ENCODE data around the gene RHOT2.
A peak's percentile ranks its signal among the peaks of the same experiment; 100 is the strongest.

Gene RHOT2

DNA sequence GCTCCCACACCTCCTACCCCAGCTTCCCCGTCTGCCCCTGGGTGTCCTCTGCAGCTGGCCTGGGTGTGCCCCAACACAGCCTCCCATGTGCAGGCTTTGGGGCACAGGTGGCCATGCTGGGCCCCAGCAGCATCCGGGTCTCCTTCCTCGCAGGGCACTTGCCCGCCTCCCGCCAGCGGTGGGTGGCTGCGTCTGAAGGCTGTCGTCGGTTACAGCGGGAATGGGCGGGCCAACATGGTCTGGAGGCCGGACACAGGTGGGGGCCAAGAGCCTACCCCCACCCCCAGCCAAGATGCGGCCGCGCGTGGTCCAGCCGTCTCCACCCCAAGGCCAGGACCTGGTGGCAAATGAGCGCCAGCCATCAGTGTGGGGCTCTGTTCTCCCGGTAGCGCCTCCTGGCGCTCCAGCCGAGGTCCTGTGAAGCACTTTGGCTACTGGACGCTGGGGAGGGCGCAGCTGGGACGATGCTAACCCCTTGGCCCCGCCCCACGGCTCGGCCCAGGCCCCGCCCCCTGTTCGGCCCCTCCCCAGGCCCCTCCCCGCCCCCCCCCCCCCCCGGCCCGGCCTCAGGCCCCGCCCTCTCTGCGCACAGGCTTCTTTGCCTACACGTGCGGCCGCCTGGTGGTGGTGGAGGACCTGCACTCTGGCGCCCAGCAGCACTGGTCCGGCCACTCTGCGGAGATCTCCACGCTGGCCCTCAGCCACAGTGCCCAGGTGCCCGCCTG is 7.3 kb upstream of the RHOT2 start:
- Histone ChIP-seq H3K27me3 (ENCODE audit: control insufficient read depth, insufficient read depth, low read length) (no peaks in the 10 kb centered on the region), H3K36me3 (ENCODE audit: control insufficient read depth, insufficient read depth, low read length) (peaks cover 6% of the 10 kb centered on the region), H3K4me1 (ENCODE audit: control insufficient read depth, insufficient read depth, low read length) (peaks cover 6% of the 10 kb centered on the region), H3K27ac (ENCODE audit: low read length) (no peak overlapping the region), H3K4me3 (ENCODE audit: low read length) (peak overlapping the region; percentile 4; the same call in 1 of the 2 replicates), H3K9me3 (ENCODE audit: control insufficient read depth, insufficient read depth, low read length) (no peaks in the 10 kb centered on the region)
- no CpG with 5 or more reads among the region's 43 CpGs for WGBS (ENCODE audit: insufficient coverage, insufficient read length)
- DNase-seq (ENCODE audit: low read depth, low spot score) = no peak

DNA sequence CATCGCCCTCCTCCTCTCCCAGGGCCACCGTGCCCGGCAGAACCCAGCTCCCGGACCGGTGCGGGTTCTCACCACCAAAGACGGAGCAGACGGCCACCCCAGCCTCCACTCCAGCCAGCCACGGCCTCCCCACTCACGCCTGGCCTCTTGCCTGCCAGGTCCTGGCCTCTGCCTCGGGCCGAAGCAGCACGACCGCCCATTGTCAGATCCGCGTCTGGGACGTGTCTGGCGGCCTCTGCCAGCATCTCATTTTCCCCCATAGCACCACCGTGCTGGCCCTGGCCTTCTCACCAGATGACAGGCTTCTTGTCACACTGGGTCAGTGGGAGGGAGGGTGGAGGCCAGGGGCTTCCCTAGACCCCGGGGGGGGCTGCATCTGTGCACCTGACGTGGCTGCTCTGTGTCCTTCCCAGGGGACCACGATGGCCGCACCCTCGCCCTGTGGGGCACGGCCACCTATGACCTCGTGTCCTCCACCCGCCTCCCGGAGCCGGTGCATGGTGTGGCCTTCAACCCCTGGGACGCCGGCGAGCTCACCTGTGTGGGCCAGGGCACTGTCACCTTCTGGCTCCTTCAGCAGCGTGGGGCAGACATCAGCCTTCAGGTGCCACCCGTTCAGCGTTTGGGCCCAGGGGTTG is 6.6 kb upstream of the RHOT2 start:
- WGBS (ENCODE audit: insufficient coverage, insufficient read length) = no CpG with 5 or more reads among the region's 35 CpGs
- Histone ChIP-seq H3K36me3 (ENCODE audit: control insufficient read depth, insufficient read depth, low read length) (peaks cover 5% of the 10 kb centered on the region; the same call in 1 of the 2 replicates), H3K27ac (ENCODE audit: low read length) (no peak overlapping the region), H3K4me1 (ENCODE audit: control insufficient read depth, insufficient read depth, low read length) (peaks cover 6% of the 10 kb centered on the region), H3K9me3 (ENCODE audit: control insufficient read depth, insufficient read depth, low read length) (no peaks in the 10 kb centered on the region), H3K4me3 (ENCODE audit: low read length) (no peak overlapping the region), H3K27me3 (ENCODE audit: control insufficient read depth, insufficient read depth, low read length) (no peaks in the 10 kb centered on the region)
- no peak for DNase-seq (ENCODE audit: low read depth, low spot score)

GRCh38 chr16:662095-662494 is 5.8 kb upstream of the RHOT2 start:
- no peak overlapping the region for H3K27ac ChIP-seq (ENCODE audit: low read length)
- H3K4me1 ChIP-seq (ENCODE audit: control insufficient read depth, insufficient read depth, low read length) = peaks cover 6% of the 10 kb centered on the region
- H3K36me3 ChIP-seq (ENCODE audit: control insufficient read depth, insufficient read depth, low read length) = peaks cover 5% of the 10 kb centered on the region; the same call in 1 of the 2 replicates
- no peaks in the 10 kb centered on the region for H3K27me3 ChIP-seq (ENCODE audit: control insufficient read depth, insufficient read depth, low read length)
- H3K9me3 ChIP-seq (ENCODE audit: control insufficient read depth, insufficient read depth, low read length) = no peaks in the 10 kb centered on the region
- no peak for DNase-seq (ENCODE audit: low read depth, low spot score)
- no CpG with 5 or more reads among the region's 19 CpGs for WGBS (ENCODE audit: insufficient coverage, insufficient read length)
- no peak overlapping the region for H3K4me3 ChIP-seq (ENCODE audit: low read length)

GRCh38 chr16:662597-662996 is 5.3 kb upstream of the RHOT2 start:
- Histone ChIP-seq H3K4me1 (ENCODE audit: control insufficient read depth, insufficient read depth, low read length) (peaks cover 6% of the 10 kb centered on the region), H3K27ac (ENCODE audit: low read length) (no peak overlapping the region)
- no CpG with 5 or more reads among the region's 21 CpGs for WGBS (ENCODE audit: insufficient coverage, insufficient read length)

DNA sequence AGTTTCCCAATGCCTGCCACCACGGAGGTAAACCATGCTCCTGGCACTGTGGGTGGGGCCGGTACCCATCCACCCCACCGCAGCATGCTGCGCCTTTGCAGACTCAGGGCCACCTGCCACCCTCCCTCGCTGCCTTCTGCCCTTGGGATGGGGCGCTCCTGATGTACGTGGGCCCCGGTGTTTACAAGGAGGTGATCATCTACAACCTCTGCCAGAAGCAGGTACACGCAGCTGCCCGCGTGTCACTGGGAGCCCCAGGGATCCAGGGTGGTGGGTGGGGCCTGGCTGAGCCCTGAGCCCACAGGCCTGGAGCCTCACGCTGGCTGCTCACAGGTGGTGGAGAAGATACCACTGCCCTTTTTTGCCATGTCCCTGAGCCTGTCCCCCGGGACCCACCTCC is 1.4 kb upstream of the RHOT2 start:
- WGBS (ENCODE audit: insufficient coverage, insufficient read length) = no CpG with 5 or more reads among the region's 13 CpGs
- no peaks in the 10 kb centered on the region for H3K4me1 ChIP-seq (ENCODE audit: control insufficient read depth, insufficient read depth, low read length)
- H3K4me3 ChIP-seq (ENCODE audit: low read length) = no peak overlapping the region
- DNase-seq (ENCODE audit: low read depth, low spot score) = no peak
- H3K36me3 ChIP-seq (ENCODE audit: control insufficient read depth, insufficient read depth, low read length) = peaks cover 26% of the 10 kb centered on the region
- no peak overlapping the region for H3K27ac ChIP-seq (ENCODE audit: low read length)
- H3K27me3 ChIP-seq (ENCODE audit: control insufficient read depth, insufficient read depth, low read length) = no peaks in the 10 kb centered on the region
- no peaks in the 10 kb centered on the region for H3K9me3 ChIP-seq (ENCODE audit: control insufficient read depth, insufficient read depth, low read length)

More at GRCh38 chr16:662597-662996, 5.3 kb upstream of the RHOT2 start:
- no peak overlapping the region for H3K4me3 ChIP-seq (ENCODE audit: low read length)
- peaks cover 5% of the 10 kb centered on the region; the same call in 1 of the 2 replicates for H3K36me3 ChIP-seq (ENCODE audit: control insufficient read depth, insufficient read depth, low read length)
- no peaks in the 10 kb centered on the region for H3K27me3 ChIP-seq (ENCODE audit: control insufficient read depth, insufficient read depth, low read length)
- H3K9me3 ChIP-seq (ENCODE audit: control insufficient read depth, insufficient read depth, low read length) = no peaks in the 10 kb centered on the region
- DNase-seq (ENCODE audit: low read depth, low spot score) = no peak

DNA sequence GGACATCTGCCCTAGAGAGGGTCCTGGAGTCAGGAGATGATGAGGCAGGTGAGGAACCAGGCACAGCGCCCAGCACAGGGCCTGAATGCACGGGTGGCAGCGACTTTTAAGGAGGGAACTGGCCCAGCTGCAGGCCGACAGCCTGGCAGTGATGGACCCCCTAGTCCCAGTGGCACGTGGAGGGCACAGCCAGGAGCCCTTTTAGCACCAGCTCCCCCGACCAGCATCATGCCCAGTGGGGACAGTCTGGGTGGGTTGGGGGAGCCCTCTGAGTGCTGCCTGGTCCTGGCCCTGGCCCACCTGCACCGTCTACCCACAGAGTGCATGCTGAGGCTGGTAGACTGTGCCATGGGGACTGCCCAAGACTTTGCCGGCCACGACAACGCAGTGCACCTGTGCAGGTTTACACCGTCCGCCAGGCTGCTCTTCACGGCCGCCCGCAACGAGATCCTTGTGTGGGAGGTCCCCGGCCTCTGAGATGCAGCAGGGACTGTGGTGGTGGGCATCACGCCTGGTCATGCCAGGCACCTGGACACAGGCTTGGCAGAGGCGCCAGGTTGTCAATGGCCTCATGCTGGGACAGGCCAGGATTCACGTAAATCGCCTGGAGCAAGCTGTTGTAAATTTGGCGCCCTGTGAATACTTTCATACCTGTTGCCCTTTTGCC is 686 bp upstream of the RHOT2 start:
- Histone ChIP-seq H3K27ac (ENCODE audit: low read length) (no peak overlapping the region), H3K36me3 (ENCODE audit: control insufficient read depth, insufficient read depth, low read length) (peaks cover 32% of the 10 kb centered on the region), H3K27me3 (ENCODE audit: control insufficient read depth, insufficient read depth, low read length) (no peaks in the 10 kb centered on the region), H3K4me1 (ENCODE audit: control insufficient read depth, insufficient read depth, low read length) (no peaks in the 10 kb centered on the region), H3K4me3 (ENCODE audit: low read length) (no peak overlapping the region), H3K9me3 (ENCODE audit: control insufficient read depth, insufficient read depth, low read length) (no peaks in the 10 kb centered on the region)
- DNase-seq (ENCODE audit: low read depth, low spot score) = no peak
- no CpG with 5 or more reads among the region's 22 CpGs for WGBS (ENCODE audit: insufficient coverage, insufficient read length)

- Histone ChIP-seq H3K4me3 (ENCODE audit: low read length) (peak overlapping the region; percentile 97), H3K9me3 (ENCODE audit: control insufficient read depth, insufficient read depth, low read length) (no peaks in the 10 kb centered on the region), H3K4me1 (ENCODE audit: control insufficient read depth, insufficient read depth, low read length) (no peaks in the 10 kb centered on the region), H3K27me3 (ENCODE audit: control insufficient read depth, insufficient read depth, low read length) (no peaks in the 10 kb centered on the region), H3K36me3 (ENCODE audit: control insufficient read depth, insufficient read depth, low read length) (peaks cover 44% of the 10 kb centered on the region), H3K27ac (ENCODE audit: low read length) (no peak overlapping the region)
- no peak for DNase-seq (ENCODE audit: low read depth, low spot score)
- WGBS (ENCODE audit: insufficient coverage, insufficient read length) = no CpG with 5 or more reads among the region's 50 CpGs
These were observed 713 bp downstream of the RHOT2 start for GRCh38 chr16:668519-669171.

DNA sequence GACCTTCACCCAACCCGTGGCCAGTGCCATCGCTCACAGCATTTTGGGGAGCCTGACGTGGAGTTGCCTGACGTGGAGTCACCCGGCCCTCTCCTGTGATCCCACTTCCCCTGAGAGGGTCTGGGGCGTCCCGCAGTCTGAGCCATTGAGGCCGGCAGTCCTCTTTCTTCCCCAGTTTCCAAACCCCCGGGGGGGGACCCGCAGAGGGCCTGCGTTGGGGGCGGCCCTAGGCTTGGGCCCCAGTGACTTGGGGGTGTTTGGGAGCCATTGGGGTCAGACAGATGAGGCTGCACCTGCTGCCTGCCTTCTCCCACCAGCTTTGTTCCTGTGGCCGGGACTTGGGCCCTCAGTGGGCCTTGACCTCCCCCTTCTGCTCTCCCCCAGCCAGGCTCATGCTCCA is 1.7 kb downstream of the RHOT2 start:
- Histone ChIP-seq H3K27me3 (ENCODE audit: control insufficient read depth, insufficient read depth, low read length) (no peaks in the 10 kb centered on the region), H3K4me3 (ENCODE audit: low read length) (no peak overlapping the region), H3K4me1 (ENCODE audit: control insufficient read depth, insufficient read depth, low read length) (no peaks in the 10 kb centered on the region), H3K9me3 (ENCODE audit: control insufficient read depth, insufficient read depth, low read length) (no peaks in the 10 kb centered on the region), H3K27ac (ENCODE audit: low read length) (no peak overlapping the region), H3K36me3 (ENCODE audit: control insufficient read depth, insufficient read depth, low read length) (peaks cover 44% of the 10 kb centered on the region)
- no CpG with 5 or more reads among the region's 13 CpGs for WGBS (ENCODE audit: insufficient coverage, insufficient read length)
- no peak for DNase-seq (ENCODE audit: low read depth, low spot score)

DNA sequence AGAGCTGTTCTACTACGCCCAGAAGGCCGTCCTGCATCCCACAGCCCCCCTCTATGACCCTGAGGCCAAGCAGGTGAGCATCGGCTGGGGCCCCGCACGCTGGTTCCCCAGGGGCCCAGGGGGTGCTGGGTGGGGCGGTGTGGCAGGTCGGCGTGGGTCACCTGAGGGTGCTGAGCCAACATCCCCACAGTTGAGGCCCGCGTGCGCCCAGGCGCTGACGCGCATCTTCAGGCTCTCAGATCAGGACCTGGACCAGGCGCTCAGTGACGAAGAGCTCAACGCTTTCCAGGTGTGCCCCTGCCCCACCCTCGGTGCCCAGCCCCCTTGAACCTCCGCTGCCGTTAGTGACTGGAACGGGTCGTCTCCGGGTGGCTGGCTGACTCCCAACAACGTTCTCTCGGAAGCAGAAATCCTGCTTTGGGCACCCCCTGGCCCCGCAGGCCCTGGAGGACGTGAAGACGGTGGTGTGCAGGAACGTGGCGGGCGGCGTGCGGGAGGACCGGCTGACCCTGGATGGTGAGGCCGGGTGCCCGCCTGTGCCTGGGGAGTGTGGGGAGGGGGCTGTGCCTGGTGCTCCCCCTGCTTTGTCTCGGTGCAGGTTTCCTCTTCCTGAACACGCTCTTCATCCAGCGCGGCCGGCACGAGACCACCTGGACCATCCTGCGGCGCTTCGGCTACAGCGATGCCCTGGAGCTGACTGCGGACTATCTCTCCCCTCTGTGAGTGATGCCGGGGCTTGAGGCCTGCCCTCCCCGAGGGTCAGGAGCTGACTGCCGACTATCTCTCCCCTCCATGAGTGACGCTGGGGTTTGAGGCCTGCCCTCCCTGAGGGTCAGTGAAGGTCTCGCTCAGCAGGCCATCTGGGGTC is 2.8 kb downstream of the RHOT2 start:
- no peak for DNase-seq (ENCODE audit: low read depth, low spot score)
- no peaks in the 10 kb centered on the region for H3K9me3 ChIP-seq (ENCODE audit: control insufficient read depth, insufficient read depth, low read length)
- no peak overlapping the region for H3K27ac ChIP-seq (ENCODE audit: low read length)
- no peaks in the 10 kb centered on the region for H3K4me1 ChIP-seq (ENCODE audit: control insufficient read depth, insufficient read depth, low read length)
- H3K36me3 ChIP-seq (ENCODE audit: control insufficient read depth, insufficient read depth, low read length) = peaks cover 44% of the 10 kb centered on the region
- no CpG with 5 or more reads among the region's 52 CpGs for WGBS (ENCODE audit: insufficient coverage, insufficient read length)
- no peaks in the 10 kb centered on the region for H3K27me3 ChIP-seq (ENCODE audit: control insufficient read depth, insufficient read depth, low read length)
- H3K4me3 ChIP-seq (ENCODE audit: low read length) = no peak overlapping the region

All from iPS DF 6.9 (cell line).